SU-DHL-6 (cell line): ENCODE data around the gene CNTD1.

Experiments
- H2AFZ ChIP-seq: fragments of 200-600 bp; sonication (generic); 2 replicates; pipeline ENCODE4 v1.6.1; 2014; ENCODE audit warnings: low read depth, mild to moderate bottlenecking, moderate library complexity, mixed read lengths, antibody characterized with exemption, low read length; ENCODE audit not compliant: severe bottlenecking
- H3F3A ChIP-seq: fragments of 200-600 bp; shearing (Covaris generic); 2 replicates; pipeline ENCODE4 v1.6.0; 2016; ENCODE audit warnings: antibody characterized with exemption, mild to moderate bottlenecking; ENCODE audit not compliant: insufficient read depth
- H3K27ac ChIP-seq: fragments of 200-600 bp; sonication (generic); 2 replicates; pipeline ENCODE4 v1.5.1; 2016; ENCODE audit warnings: low read depth, mild to moderate bottlenecking, low read length, moderate library complexity, mixed read lengths
- H3K27me3 ChIP-seq: fragments of 200-600 bp; sonication (generic), shearing (Covaris generic); 2 replicates; pipeline ENCODE4 v1.6.0; 2014; ENCODE audit warnings: mild to moderate bottlenecking, low read length
- H3K36me3 ChIP-seq: fragments of 200-600 bp; sonication (generic); 2 replicates; pipeline ENCODE4 v1.6.1; 2014; ENCODE audit warnings: mild to moderate bottlenecking, low read length, mixed read lengths
- H3K4me2 ChIP-seq: fragments of 300-600, 200-600 bp; shearing (Covaris generic), sonication (generic); 2 replicates; pipeline ENCODE4 v1.6.0; 2014; ENCODE audit warnings: low read length, low read depth, mild to moderate bottlenecking; ENCODE audit not compliant: poor library complexity, severe bottlenecking
- H3K4me3 ChIP-seq: fragments of 200-600 bp; sonication (generic); 2 replicates; pipeline ENCODE4 v1.5.1; 2014; ENCODE audit warnings: antibody characterized with exemption, low read length, mild to moderate bottlenecking, mixed read lengths; ENCODE audit not compliant: insufficient read depth, poor library complexity, severe bottlenecking
- H3K79me2 ChIP-seq: fragments of 200-600 bp; sonication (generic); 2 replicates; pipeline ENCODE4 v1.6.1; 2014; ENCODE audit warnings: mild to moderate bottlenecking, low read length, moderate library complexity; ENCODE audit not compliant: insufficient read depth
- H3K9ac ChIP-seq: fragments of 200-600 bp; sonication (generic); 2 replicates; pipeline ENCODE4 v1.7.0; 2014; ENCODE audit warnings: mild to moderate bottlenecking, low read length
- H3K9me2 ChIP-seq: fragments of 200-600 bp; sonication (generic); replicated peaks from 2 replicates; pipeline ENCODE4 v1.6.1; 2014; ENCODE audit warnings: low read length; ENCODE audit not compliant: insufficient read depth
- H3K9me3 ChIP-seq: fragments of 200-600 bp; sonication (generic); 2 replicates; pipeline ENCODE4 v1.6.1; 2014; ENCODE audit warnings: low read length, mixed read lengths; ENCODE audit not compliant: insufficient read depth
- H4K20me1 ChIP-seq: fragments of 200-600 bp; sonication (generic); 2 replicates; pipeline ENCODE4 v1.6.1; 2014; ENCODE audit warnings: low read depth, mild to moderate bottlenecking, antibody characterized with exemption, low read length, moderate library complexity, mixed read lengths
- CTCF ChIP-seq: fragments of 200-600 bp; sonication (generic); IDR thresholded peaks from one replicate; pipeline ENCODE4 v1.5.1; 2017; ENCODE audit warnings: antibody characterized with exemption, mild to moderate bottlenecking, low read length, moderate library complexity; ENCODE audit not compliant: insufficient read depth, poor library complexity, severe bottlenecking
- EZH2phosphoT487 ChIP-seq: fragments of 200-600 bp; sonication (generic), shearing (Covaris generic); conservative IDR thresholded peaks from 2 replicates; pipeline ENCODE4 v1.6.1; 2018; ENCODE audit warnings: mild to moderate bottlenecking, antibody characterized with exemption, low read length, moderate library complexity, mixed read lengths

Gene CNTD1

GRCh38 chr17:42857389-42857788 lies 58.7 kb downstream of the CNTD1 start:
- no peaks in the 10 kb centered on the region for H3K27me3 ChIP-seq

More at GRCh38 chr17:42857389-42857788, 58.7 kb downstream of the CNTD1 start:
- TF ChIP-seq CTCF (no peak), EZH2phosphoT487 (no peak)
- H3K9me3 ChIP-seq, result no peaks in the 10 kb centered on the region
- no peaks in the 10 kb centered on the region for H3K79me2 ChIP-seq
- no peak overlapping the region for H3K4me2 ChIP-seq
- H4K20me1 ChIP-seq, result no peaks in the 10 kb centered on the region
- no peaks in the 10 kb centered on the region for H3F3A ChIP-seq
- no peaks in the 10 kb centered on the region for H3K9me2 ChIP-seq
- no peaks in the 10 kb centered on the region for H3K36me3 ChIP-seq
- H3K4me3 ChIP-seq, result no peak overlapping the region
- no peak overlapping the region for H2AFZ ChIP-seq
- no peak overlapping the region for H3K27ac ChIP-seq
- no peak overlapping the region for H3K9ac ChIP-seq
